Colonic mucosa (tissue), 4 donors: ENCODE data around the gene TSTD1. TPM values are rescaled to one million over a fixed set of nuclear protein-coding genes. Genes with fewer than 3 reads are reported as not detected.

Experiments used
- DNase-seq: peaks from one replicate; pipeline ENCODE4 v3.0.0-alpha.2; 2020
- H3K27ac ChIP-seq: fragments of 200-600 bp; one replicate; pipeline ENCODE4 v1.8.0; 2021
- H3K27me3 ChIP-seq: fragments of 200-600 bp; one replicate; pipeline ENCODE4 v1.8.0; 2021
- H3K36me3 ChIP-seq: fragments of 200-600 bp; one replicate; pipeline ENCODE4 v1.8.0; 2021
- H3K4me1 ChIP-seq: fragments of 200-600 bp; one replicate; pipeline ENCODE4 v1.8.0; 2021; ENCODE audit warnings: mild to moderate bottlenecking
- H3K4me3 ChIP-seq: fragments of 200-600 bp; one replicate; pipeline ENCODE4 v1.8.0; 2021
- H3K9ac ChIP-seq, 2 donors: one replicate each; pipeline ENCODE4 v1.7.0; 2013; ENCODE audit warnings: control low read depth in 2 of 2, low read depth in 2 of 2, low read length in 2 of 2
- H3K9me3 ChIP-seq: fragments of 200-600 bp; one replicate; pipeline ENCODE4 v1.8.0; 2021
- CTCF ChIP-seq: fragments of 200-600 bp; IDR thresholded peaks from one replicate; pipeline ENCODE4 v1.8.0; 2022; ENCODE audit warnings: antibody characterized with exemption, mild to moderate bottlenecking
- intact Hi-C: fragments of 100-400 bp; cut with DNase I; formaldehyde crosslinking; loops from one replicate; pipeline ENCODE4 v1.14.1; 2022
- total RNA-seq, 2 donors: library from RNA; stranded (reverse); fragmentation: NEBNext Ultra II Directional in 1 of 2; extraction: Animal tissue kit (Norgen Biotek cat#: 25700) in 1 of 2; gene quantifications; one replicate each; pipeline ENCODE4 v1.2.1, GENCODE V29; 2021
- donor health status: healthy.
- donor health status: DM: no; HTN: no; CAD: no.
- donor health status: DM: no; HTN: no; CAD: no.

The TSTD1 gene
- total RNA-seq, 2 donors from 2014 or later = 74.7 to 87.8 TPM

GRCh38 chr1:161013488-161014230, 25.1 kb downstream of the TSTD1 start:
- Histone ChIP-seq H3K4me3 (peak overlapping the region; percentile 12), H3K36me3 (no peaks in the 10 kb centered on the region), H3K27me3 (no peaks in the 10 kb centered on the region), H3K9ac (peak overlapping the region; percentile 52 to 90), H3K9me3 (no peaks in the 10 kb centered on the region), H3K4me1 (peaks cover 7% of the 10 kb centered on the region), H3K27ac (peak overlapping the region; percentile 95)
- DNase-seq = peak; percentile 94
- intact Hi-C loops = no loop called here
- TF ChIP-seq CTCF = no peak

- no peaks in the 10 kb centered on the region for H3K27me3 ChIP-seq
- H3K36me3 ChIP-seq = no peaks in the 10 kb centered on the region
- H3K27ac ChIP-seq = peak overlapping the region; percentile 95
- no peaks in the 10 kb centered on the region for H3K9me3 ChIP-seq
- DNase-seq = no peak
- peaks cover 4% of the 10 kb centered on the region for H3K4me1 ChIP-seq
- no peak for TF ChIP-seq CTCF
- H3K9ac ChIP-seq = peak overlapping the region; percentile 52 to 90
- peak overlapping the region; percentile 12 for H3K4me3 ChIP-seq
- intact Hi-C loops = no loop called here
Observed at GRCh38 chr1:161013131-161013487, 25.7 kb downstream of the TSTD1 start.

GRCh38 chr1:161012420-161012819, 26.3 kb downstream of the TSTD1 start:
- intact Hi-C loops = no loop called here
- Histone ChIP-seq H3K27me3 (no peaks in the 10 kb centered on the region), H3K4me3 (no peak overlapping the region), H3K9me3 (no peaks in the 10 kb centered on the region), H3K4me1 (no peaks in the 10 kb centered on the region), H3K36me3 (no peaks in the 10 kb centered on the region), H3K9ac (no peak overlapping the region), H3K27ac (peak overlapping the region; percentile 95)
- DNase-seq = no peak
- no peak for TF ChIP-seq CTCF

- Histone ChIP-seq H3K9ac (no peak overlapping the region), H3K27ac (no peak overlapping the region), H3K27me3 (no peaks in the 10 kb centered on the region), H3K9me3 (no peaks in the 10 kb centered on the region), H3K4me3 (no peak overlapping the region), H3K36me3 (no peaks in the 10 kb centered on the region), H3K4me1 (peaks cover 4% of the 10 kb centered on the region)
- TF ChIP-seq CTCF = no peak
- intact Hi-C loops = no loop called here
- DNase-seq = no peak
Observed at GRCh38 chr1:161009602-161010211, 29.1 kb downstream of the TSTD1 start.

- Histone ChIP-seq H3K4me3 (no peak overlapping the region), H3K9ac (no peak overlapping the region), H3K4me1 (peaks cover 4% of the 10 kb centered on the region), H3K36me3 (no peaks in the 10 kb centered on the region), H3K27ac (no peak overlapping the region), H3K9me3 (no peaks in the 10 kb centered on the region), H3K27me3 (no peaks in the 10 kb centered on the region)
- no peak for DNase-seq
- intact Hi-C loops = no loop called here
- no peak for TF ChIP-seq CTCF
Observed at GRCh38 chr1:161008869-161009510, 29.8 kb downstream of the TSTD1 start.
